HepG2 (cell line): ENCODE measurements around the gene ASTN1. TPM values are rescaled to one million over a fixed set of nuclear protein-coding genes. Genes with fewer than 3 reads are reported as not detected.

ENCODE experiments used
- ATAC-seq: fragments of 200-7000 bp; cut with Tn5 transposase; 3 replicates; pipeline ENCODE4 v1.9.1; 2020; ENCODE audit warnings: mild to moderate bottlenecking, moderate library complexity
- BruUV-seq: library from RNA; stranded (reverse); fragments of 400-500 nt; replicated peaks from 2 replicates; lab custom pipeline; 2021; lab: Mats Ljungman, UMichigan
- CTCF ChIA-PET: fragments of 300-600 bp; formaldehyde crosslinking; extraction: SDS; loops from one replicate; lab custom pipeline; 2021; ENCODE audit warnings: low total read pairs, inconsistent platforms, low intra/inter-chr PET ratio; lab: Yijun Ruan, JAX
- POLR2A ChIA-PET: fragments of 350-600 bp; sonication (Branson Sonifier 250); formaldehyde crosslinking; loops from one replicate; lab custom pipeline; 2020; ENCODE audit warnings: antibody characterized with exemption, inconsistent platforms; lab: Yijun Ruan, JAX
- DNase-seq: peaks from one replicate; pipeline ENCODE4 v3.0.0-alpha.2; 2015; ENCODE audit warnings: low spot score
- FAIRE-seq: peaks from 3 replicates; lab custom pipeline; 2011; peaks lifted over from hg19 to GRCh38; lab: Jason Lieb, UNC
- H2AFZ ChIP-seq: one replicate; pipeline ENCODE4 v1.6.1; 2011; ENCODE audit warnings: low read length, inconsistent platforms
- H3K27ac ChIP-seq: fragments of 300-600 bp; 3 replicates; pipeline ENCODE4 v1.8.0; 2011; ENCODE audit warnings: mixed run types, mild to moderate bottlenecking, mixed read lengths, low read length, inconsistent platforms; ENCODE audit not compliant: insufficient read depth; ENCODE audit errors: extremely low read length
- H3K27me3 ChIP-seq, 2 experiments: fragments of 200-600 bp in 1 of 2; 2 replicates in 1 of 2; 3 replicates in 1 of 2; pipeline versions ENCODE4 v1.6.0 to v1.8.0; 2011; ENCODE audit warnings: low read length in 2 of 2, mild to moderate bottlenecking in 2 of 2, moderate library complexity in 2 of 2, inconsistent platforms in 1 of 2; ENCODE audit not compliant: insufficient read depth in 2 of 2, control insufficient read depth in 1 of 2
- H3K36me3 ChIP-seq, 2 experiments: fragments of 200-600 bp in 1 of 2; replicated peaks in 1 of 2; 2 replicates in 1 of 2; 3 replicates in 1 of 2; pipeline versions ENCODE4 v1.5.1 to v1.8.0; 2011; ENCODE audit warnings: low read length in 2 of 2, inconsistent platforms in 1 of 2; ENCODE audit not compliant: insufficient read depth in 2 of 2, control insufficient read depth in 1 of 2
- H3K4me1 ChIP-seq: 2 replicates; pipeline ENCODE4 v1.5.1; 2012; ENCODE audit warnings: low read length, inconsistent platforms; ENCODE audit not compliant: insufficient read depth
- H3K4me2 ChIP-seq: 2 replicates; pipeline ENCODE4 v1.6.0; 2011; ENCODE audit warnings: low read depth, low read length, inconsistent platforms
- H3K4me3 ChIP-seq, 3 experiments: fragments of 200-600 bp in 1 of 3; sonication (generic), shearing (Covaris generic) in 1 of 3; replicated peaks in 1 of 3; 2 replicates each; pipeline ENCODE4 v1.5.1; 2011 to 2016; ENCODE audit warnings: low read length in 3 of 3, inconsistent platforms in 2 of 3, low read depth in 2 of 3, mild to moderate bottlenecking in 2 of 3, control low read depth in 1 of 3, mixed read lengths in 1 of 3; ENCODE audit not compliant: insufficient read depth in 1 of 3
- H3K79me2 ChIP-seq: one replicate; pipeline ENCODE4 v1.6.1; 2011; ENCODE audit warnings: low read length, inconsistent platforms; ENCODE audit not compliant: insufficient read depth
- H3K9ac ChIP-seq: 2 replicates; pipeline ENCODE4 v1.6.0; 2011; ENCODE audit warnings: mild to moderate bottlenecking, low read depth, low read length, inconsistent platforms; ENCODE audit not compliant: insufficient read depth
- H3K9me3 ChIP-seq: 2 replicates; pipeline ENCODE4 v1.5.1; 2012; ENCODE audit warnings: mild to moderate bottlenecking, low read length
- H4K20me1 ChIP-seq: 2 replicates; pipeline ENCODE4 v1.6.0; 2011; ENCODE audit warnings: inconsistent platforms, mild to moderate bottlenecking, low read length, moderate library complexity; ENCODE audit not compliant: insufficient read depth
- ELF3 ChIP-seq: IDR thresholded peaks from 2 replicates; pipeline ENCODE4 v1.6.1; 2016; ENCODE audit warnings: missing genetic modification reagents, missing compliant biosample characterization
- ELF4 ChIP-seq: sonication (generic); formaldehyde crosslinking; IDR thresholded peaks from 2 replicates; pipeline ENCODE4 v1.5.0; 2020; ENCODE audit warnings: missing genetic modification reagents, mild to moderate bottlenecking, moderate library complexity, borderline replicate concordance
- MAF1 ChIP-seq: sonication (generic); formaldehyde crosslinking; IDR thresholded peaks from 2 replicates; pipeline ENCODE4 v1.5.0; 2020; ENCODE audit warnings: missing genetic modification reagents, borderline replicate concordance
- MXI1 ChIP-seq: IDR thresholded peaks from 3 replicates; pipeline ENCODE4 v1.6.1; 2012; ENCODE audit warnings: low read depth, low read length, inconsistent platforms, borderline replicate concordance
- PBX2 ChIP-seq: IDR thresholded peaks from 2 replicates; pipeline ENCODE4 v1.6.1; 2016; ENCODE audit warnings: control low read depth
- PPARG ChIP-seq: conservative IDR thresholded peaks from 2 replicates; pipeline ENCODE4 v1.6.1; 2016; ENCODE audit warnings: missing biosample characterization, missing genetic modification reagents
- SAFB2 ChIP-seq: sonication (generic); formaldehyde crosslinking; IDR thresholded peaks from 2 replicates; pipeline ENCODE4 v1.5.1; 2020; ENCODE audit warnings: missing genetic modification reagents, low read depth, mild to moderate bottlenecking, borderline replicate concordance
- SRSF1 ChIP-seq: fragments of 200-400 bp; formaldehyde crosslinking; optimal IDR thresholded peaks from 2 replicates; pipeline ENCODE3; 2017; ENCODE audit warnings: mild to moderate bottlenecking, low read depth, low read length, moderate library complexity
- ZNF335 ChIP-seq: sonication (generic); formaldehyde crosslinking; IDR thresholded peaks from 2 replicates; pipeline ENCODE4 v1.4.0; 2020; ENCODE audit warnings: missing genetic modification reagents
- ZSCAN22 ChIP-seq: sonication (generic); formaldehyde crosslinking; IDR thresholded peaks from 2 replicates; pipeline ENCODE4 v1.4.0; 2020; ENCODE audit warnings: mild to moderate bottlenecking, missing genetic modification reagents
- WGBS: methylation state at CpG from one replicate; pipeline ENCODE4 v1.1.6; 2017; ENCODE audit warnings: low lambda C conversion rate; 5-methylcytosine and 5-hydroxymethylcytosine counted together
- in situ Hi-C: cut with HindIII; loops from 2 replicates; pipeline ENCODE4 v1.10.0; 2017; ENCODE audit warnings: low pct_unique_long_range_greater_than_20kb; ENCODE audit not compliant: extremely low pct_ligation_motif_present
- intact Hi-C: fragments of 100-400 bp; cut with micrococcal nuclease; formaldehyde crosslinking; loops from one replicate; pipeline ENCODE4 v1.10.0; 2022; ENCODE audit not compliant: unreplicated experiment
- polyA plus RNA-seq, 8 experiments: library from polyadenylated mRNA; depleted of rRNA in 3 of 8; stranded (reverse) in 7 of 8; unstranded in 1 of 8; fragments of >200 nt; fragmentation: Illumina TruSeq in 4 of 8; extraction: Trizol in 4 of 8; gene quantifications; 2 replicates each; pipeline versions ENCODE4 v1.2.1 to v1.2.3, GENCODE V29; 2011 to 2016; ENCODE audit warnings: low read depth in 4 of 8, missing spikeins in 1 of 8, mixed read lengths in 1 of 8; ENCODE audit not compliant: insufficient read depth in 1 of 8
- total RNA-seq, 5 experiments: library from RNA; depleted of rRNA; stranded (reverse); fragments of >200 nt; fragmentation: Illumina TruSeq; extraction: Trizol; gene quantifications; 2 replicates each; pipeline ENCODE4 v1.2.3, GENCODE V29; 2016; ENCODE audit warnings: low read depth in 1 of 5

Gene ASTN1
- total and polyA plus RNA-seq, 2 of the 13 experiments (the other 11 are each of a cell fraction or from before 2014, with no cell fraction given): not detected

- TF ChIP-seq PBX2 (CRISPR knock-in tag) (no peak), ZNF335 (no peak), SRSF1 (no peak), MAF1 (CRISPR knock-in tag) (no peak), ELF4 (CRISPR knock-in tag) (no peak), MXI1 (no peak), SAFB2 (CRISPR knock-in tag) (no peak), PPARG (CRISPR knock-in tag) (no peak), ZSCAN22 (CRISPR knock-in tag) (no peak), ELF3 (CRISPR knock-in tag) (no peak)
Observed at GRCh38 chr1:176857632-176858031, 306.9 kb downstream of the ASTN1 start.

More at GRCh38 chr1:176857632-176858031, 306.9 kb downstream of the ASTN1 start:
- no peak overlapping the region for H3K4me2 ChIP-seq
- ATAC-seq (no peak), DNase-seq (no peak), FAIRE-seq (no peak)
- in situ Hi-C loops (no loop called here), intact Hi-C loops (no loop called here)
- ChIA-PET CTCF (no interaction called here), POLR2A (no interaction called here)
- H3K79me2 ChIP-seq: no peaks in the 10 kb centered on the region
- H2AFZ ChIP-seq: no peak overlapping the region
- H3K4me1 ChIP-seq: no peaks in the 10 kb centered on the region
- H3K36me3 ChIP-seq: no peaks in the 10 kb centered on the region
- no TSS peak for BruUV-seq
- no peaks in the 10 kb centered on the region for H3K27me3 ChIP-seq
- H3K27ac ChIP-seq: no peak overlapping the region
- no peaks in the 10 kb centered on the region for H3K9me3 ChIP-seq
- WGBS: 0% methylated on average over 4 of the region's 4 CpGs
- H3K9ac ChIP-seq: no peak overlapping the region
- H3K4me3 ChIP-seq: no peak overlapping the region
- H4K20me1 ChIP-seq: no peaks in the 10 kb centered on the region
